ENCODE measurements around the gene PAPOLG.
"Not testable (repeated sequence)": the region's sequence is repeated elsewhere in the genome, so short reads cannot be mapped to it uniquely, and the experiment has no call there.

Gene PAPOLG

DNA sequence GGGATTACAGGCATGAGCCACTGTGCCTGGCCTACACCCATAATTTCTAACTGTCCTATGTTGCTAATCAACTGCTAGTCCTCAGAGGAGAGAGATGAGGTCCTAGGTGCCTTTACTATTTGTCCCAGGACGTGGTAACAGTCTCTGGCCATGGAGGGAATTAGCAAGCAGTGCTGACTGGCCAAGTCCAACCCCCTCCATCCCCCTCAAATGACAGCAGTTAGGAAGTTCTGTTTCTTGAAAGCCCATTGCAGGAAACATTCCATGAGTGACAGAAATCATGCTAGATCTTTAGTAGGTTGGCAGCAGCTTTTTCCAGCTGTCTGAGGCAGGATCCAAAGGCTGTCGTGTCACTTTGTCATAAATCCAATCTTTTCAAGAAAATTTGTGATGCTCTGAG is 69.6 kb downstream of the PAPOLG start:
- in situ Hi-C loops (cut with MboI; ENCODE audit: low sequenced_read_pairs, unreplicated experiment): no loop called here
- TF ChIP-seq, protein P1, sequence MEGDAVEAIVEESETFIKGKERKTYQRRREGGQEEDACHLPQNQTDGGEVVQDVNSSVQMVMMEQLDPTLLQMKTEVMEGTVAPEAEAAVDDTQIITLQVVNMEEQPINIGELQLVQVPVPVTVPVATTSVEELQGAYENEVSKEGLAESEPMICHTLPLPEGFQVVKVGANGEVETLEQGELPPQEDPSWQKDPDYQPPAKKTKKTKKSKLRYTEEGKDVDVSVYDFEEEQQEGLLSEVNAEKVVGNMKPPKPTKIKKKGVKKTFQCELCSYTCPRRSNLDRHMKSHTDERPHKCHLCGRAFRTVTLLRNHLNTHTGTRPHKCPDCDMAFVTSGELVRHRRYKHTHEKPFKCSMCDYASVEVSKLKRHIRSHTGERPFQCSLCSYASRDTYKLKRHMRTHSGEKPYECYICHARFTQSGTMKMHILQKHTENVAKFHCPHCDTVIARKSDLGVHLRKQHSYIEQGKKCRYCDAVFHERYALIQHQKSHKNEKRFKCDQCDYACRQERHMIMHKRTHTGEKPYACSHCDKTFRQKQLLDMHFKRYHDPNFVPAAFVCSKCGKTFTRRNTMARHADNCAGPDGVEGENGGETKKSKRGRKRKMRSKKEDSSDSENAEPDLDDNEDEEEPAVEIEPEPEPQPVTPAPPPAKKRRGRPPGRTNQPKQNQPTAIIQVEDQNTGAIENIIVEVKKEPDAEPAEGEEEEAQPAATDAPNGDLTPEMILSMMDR (IDR thresholded peaks at IDR 0.05; ENCODE audit: borderline replicate concordance, control extremely low read depth, extremely low read depth, insufficient read depth, missing control alignments): no peak
- DNase-seq (ENCODE audit: low spot score): no peak

DNA sequence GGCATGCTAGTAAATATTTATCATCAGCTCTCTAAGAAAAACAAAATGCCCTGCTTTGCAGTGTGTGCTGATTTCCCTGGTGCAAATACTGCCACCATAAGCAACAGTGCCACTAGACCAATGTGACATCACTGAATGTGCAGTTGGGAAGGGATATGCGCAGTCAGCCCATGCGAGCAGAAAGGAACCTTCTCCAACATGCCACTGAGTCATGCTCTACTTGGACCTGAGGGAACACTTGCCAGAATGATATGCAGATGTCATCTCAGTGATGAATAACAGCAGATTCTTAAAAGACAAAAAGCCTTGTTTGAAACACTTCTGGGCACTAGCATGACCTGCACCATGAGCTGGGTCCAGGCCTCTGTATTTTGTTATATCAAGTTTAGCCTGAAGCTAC is 70.0 kb downstream of the PAPOLG start:
- DNase-seq (ENCODE audit: low spot score): no peak
- TF ChIP-seq, protein P1 (IDR thresholded peaks at IDR 0.05; ENCODE audit: borderline replicate concordance, control extremely low read depth, extremely low read depth, insufficient read depth, missing control alignments): no peak
- in situ Hi-C loops (cut with MboI; ENCODE audit: low sequenced_read_pairs, unreplicated experiment): no loop called here

DNA sequence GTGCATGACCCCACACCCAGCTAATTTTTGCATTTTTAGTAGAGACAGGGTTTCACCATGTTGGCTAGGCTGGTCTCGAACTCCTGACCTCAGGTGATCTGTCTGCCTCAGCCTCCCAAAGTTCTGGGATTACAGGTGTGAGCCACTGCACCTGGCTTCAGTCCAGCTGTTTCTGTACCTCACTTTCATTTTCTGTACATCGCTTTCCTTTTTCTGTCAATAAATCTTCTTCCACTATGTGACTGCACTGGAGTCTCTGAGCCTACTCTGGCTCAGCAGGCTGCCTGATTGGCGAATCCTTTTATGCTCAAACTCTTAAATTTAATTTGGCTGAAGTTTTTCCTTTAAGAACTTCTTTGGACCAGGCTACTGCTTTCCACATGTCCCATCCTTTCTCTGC is 70.8 kb downstream of the PAPOLG start:
- in situ Hi-C loops (cut with MboI; ENCODE audit: low sequenced_read_pairs, unreplicated experiment); DNase-seq (ENCODE audit: low spot score): not testable (repeated sequence)

DNA sequence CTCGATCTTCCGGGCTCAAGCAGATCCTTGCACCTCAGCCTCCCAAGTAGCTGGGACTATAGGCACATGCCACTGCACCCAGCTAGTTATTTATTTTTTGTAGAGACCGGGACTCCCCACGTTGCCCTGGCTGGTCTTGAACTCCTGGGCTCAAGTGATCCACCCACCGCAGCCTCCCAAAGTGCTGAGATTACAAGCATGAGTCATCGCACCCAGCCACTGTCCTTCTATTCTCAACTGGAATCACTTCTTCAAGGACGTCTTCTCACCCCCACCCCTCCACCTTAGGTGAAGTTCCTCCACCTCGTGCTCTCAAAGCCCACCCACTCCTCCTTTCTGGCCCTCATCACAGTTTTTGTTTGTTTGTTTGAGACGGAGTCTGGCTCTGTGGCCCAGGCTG is 71.3 kb downstream of the PAPOLG start:
- no peak for DNase-seq (ENCODE audit: low spot score)
- in situ Hi-C loops (cut with MboI; ENCODE audit: low sequenced_read_pairs, unreplicated experiment): no loop called here
- TF ChIP-seq, protein P1 (IDR thresholded peaks at IDR 0.05; ENCODE audit: borderline replicate concordance, control extremely low read depth, extremely low read depth, insufficient read depth, missing control alignments): no peak

DNA sequence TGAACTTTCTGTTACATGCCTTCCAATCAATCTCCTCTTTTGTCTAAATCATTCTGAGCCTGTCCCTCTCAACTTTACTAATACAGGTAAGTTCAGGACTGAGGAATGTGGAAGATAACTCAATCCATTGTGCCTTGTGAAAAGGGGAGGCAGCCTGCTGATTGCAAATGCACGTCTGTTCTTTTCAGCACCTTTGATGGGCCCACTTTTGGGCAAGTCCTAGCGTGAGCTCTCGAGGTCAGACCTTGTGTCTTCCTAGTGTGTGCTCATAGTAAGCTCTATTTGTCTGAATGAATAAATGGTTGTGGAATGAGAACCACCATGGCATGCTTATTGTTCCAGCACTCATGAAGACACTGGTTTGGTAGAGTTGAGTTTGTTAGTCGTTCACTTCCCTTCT is 74.9 kb downstream of the PAPOLG start:
- in situ Hi-C loops (cut with MboI; ENCODE audit: low sequenced_read_pairs, unreplicated experiment): no loop called here
- TF ChIP-seq, protein P1 (IDR thresholded peaks at IDR 0.05; ENCODE audit: borderline replicate concordance, control extremely low read depth, extremely low read depth, insufficient read depth, missing control alignments): no peak
- DNase-seq (ENCODE audit: low spot score): no peak

DNA sequence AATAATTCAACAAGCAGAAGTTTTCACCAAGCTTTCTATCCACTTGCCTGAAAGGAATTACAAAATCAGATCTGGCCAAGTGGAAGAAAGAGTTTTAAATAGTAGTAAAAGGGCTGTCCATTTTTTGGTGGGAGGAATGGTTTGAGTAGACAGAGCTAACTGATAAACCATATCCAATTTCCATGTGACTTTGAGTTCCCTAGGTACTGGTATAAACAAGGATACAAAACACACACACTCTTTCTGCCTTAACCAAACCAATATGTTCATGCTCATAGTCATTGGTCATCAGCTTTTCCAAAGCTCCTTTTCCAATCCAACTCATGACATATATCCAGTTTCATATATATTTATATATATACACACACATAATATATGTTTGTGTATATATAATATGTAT is 75.9 kb downstream of the PAPOLG start:
- DNase-seq (ENCODE audit: low spot score): no peak
- in situ Hi-C loops (cut with MboI; ENCODE audit: low sequenced_read_pairs, unreplicated experiment): no loop called here
- TF ChIP-seq, protein P1 (IDR thresholded peaks at IDR 0.05; ENCODE audit: borderline replicate concordance, control extremely low read depth, extremely low read depth, insufficient read depth, missing control alignments): no peak

DNA sequence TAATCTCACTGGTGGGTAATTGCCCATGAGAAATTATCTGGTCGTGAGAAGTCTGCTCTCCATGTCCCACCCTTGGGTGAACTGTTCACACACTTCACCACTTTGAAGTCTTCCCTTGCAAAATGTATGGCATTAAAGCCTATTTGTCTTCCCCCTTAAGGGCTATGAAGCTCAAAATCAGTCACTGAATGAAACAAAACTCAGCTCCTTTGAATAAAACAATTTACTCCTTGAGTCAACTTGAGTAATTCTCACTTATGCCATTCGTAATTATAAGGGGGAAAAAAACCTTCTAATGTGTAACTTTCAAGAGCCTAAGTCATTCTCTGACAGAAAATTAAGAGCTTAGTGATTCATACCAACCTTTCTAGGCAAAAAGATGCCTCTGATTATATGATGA is 76.6 kb downstream of the PAPOLG start:
- TF ChIP-seq, protein P1 (IDR thresholded peaks at IDR 0.05; ENCODE audit: borderline replicate concordance, control extremely low read depth, extremely low read depth, insufficient read depth, missing control alignments): no peak
- in situ Hi-C loops (cut with MboI; ENCODE audit: low sequenced_read_pairs, unreplicated experiment): no loop called here
- DNase-seq (ENCODE audit: low spot score): no peak

Measured in GM13976 (cell line).